Measurements from ENCODE around the gene MYRIP.
"Not testable (repeated sequence)": the region's sequence is repeated elsewhere in the genome, so short reads cannot be mapped to it uniquely, and the experiment has no call there.

- not testable (repeated sequence) for TF ChIP-seq FOXJ3 (CRISPR knock-in tag; IDR thresholded peaks at IDR 0.05); CTCF (IDR thresholded peaks at IDR 0.05); PBX3 (IDR thresholded peaks at IDR 0.05); TCF12 (IDR thresholded peaks at IDR 0.05); RCOR1 (IDR thresholded peaks at IDR 0.05; ENCODE audit: low read length); SMC3 (IDR thresholded peaks at IDR 0.05; ENCODE audit: low read depth, low read length); FOXM1 (IDR thresholded peaks at IDR 0.05; ENCODE audit: low read depth); TAF1 (IDR thresholded peaks at IDR 0.05; ENCODE audit: borderline replicate concordance, low read depth, low read length); MAX (IDR thresholded peaks at IDR 0.05; ENCODE audit: low read depth); USF1 (IDR thresholded peaks at IDR 0.05; ENCODE audit: borderline replicate concordance, low read depth); JUND (IDR thresholded peaks at IDR 0.05); POLR2AphosphoS5 (IDR thresholded peaks at IDR 0.05; ENCODE audit: low read depth, low read length); REST (IDR thresholded peaks at IDR 0.05; ENCODE audit: low read depth, low read length); GABPA (IDR thresholded peaks at IDR 0.05; ENCODE audit: low read depth)
Measured at GRCh38 chr3:40025892-40026291, 216.5 kb downstream of the MYRIP start.

Data from SK-N-SH (cell line).